Dedifferentiated amniotic fluid mesenchymal stem cell (primary cell): ENCODE measurements around the gene TMEM51.
A peak's percentile ranks its signal among the peaks of the same experiment; 100 is the strongest.

ENCODE experiments used
- DNase-seq: peaks from one replicate; pipeline ENCODE4 v3.0.0-alpha.2; 2016; ENCODE audit errors: extremely low spot score

The TMEM51 gene

GRCh38 chr1:15177710-15178166, 24.2 kb downstream of the TMEM51 start:
- DNase-seq: no peak

- peak; percentile 90 for DNase-seq
These were observed 25.3 kb downstream of the TMEM51 start for GRCh38 chr1:15178571-15179484.

- DNase-seq: no peak
These were observed 25.9 kb downstream of the TMEM51 start for GRCh38 chr1:15179485-15179883.

- DNase-seq: no peak
These were observed 26.6 kb downstream of the TMEM51 start for GRCh38 chr1:15180189-15180588.

GRCh38 chr1:15180945-15181523, 27.5 kb downstream of the TMEM51 start:
- DNase-seq: no peak

- DNase-seq: no peak
These were observed 28.0 kb downstream of the TMEM51 start for GRCh38 chr1:15181564-15181963.

GRCh38 chr1:15184436-15185241, 31.1 kb downstream of the TMEM51 start:
- DNase-seq: no peak

- DNase-seq: no peak
These were observed 32.1 kb downstream of the TMEM51 start for GRCh38 chr1:15185617-15186016.

- DNase-seq: no peak
These were observed 32.7 kb downstream of the TMEM51 start for GRCh38 chr1:15186073-15186845.

- DNase-seq: no peak
These were observed 33.3 kb downstream of the TMEM51 start for GRCh38 chr1:15186846-15187151.

- no peak for DNase-seq
These were observed 33.9 kb downstream of the TMEM51 start for GRCh38 chr1:15187175-15188129.

GRCh38 chr1:15188130-15188524, 34.6 kb downstream of the TMEM51 start:
- no peak for DNase-seq

GRCh38 chr1:15188678-15189077, 35.1 kb downstream of the TMEM51 start:
- DNase-seq: no peak

- no peak for DNase-seq
These were observed 36.3 kb downstream of the TMEM51 start for GRCh38 chr1:15189692-15190370.

GRCh38 chr1:15191267-15191666, 37.7 kb downstream of the TMEM51 start:
- DNase-seq: no peak

GRCh38 chr1:15191770-15192169, 38.2 kb downstream of the TMEM51 start:
- no peak for DNase-seq

GRCh38 chr1:15192916-15193550, 39.5 kb downstream of the TMEM51 start:
- no peak for DNase-seq

- DNase-seq: no peak
These were observed 42.0 kb downstream of the TMEM51 start for GRCh38 chr1:15195420-15196052.

GRCh38 chr1:15196069-15196468, 42.5 kb downstream of the TMEM51 start:
- DNase-seq: no peak
